ENCODE data around the gene MAP3K7CL.

MAP3K7CL gene

GRCh38 chr21:29135481-29135880, 5.0 kb downstream of the MAP3K7CL start:
- Histone ChIP-seq H3K56ac (ENCODE audit: low read length) (no peak overlapping the region), H3K4me2 (ENCODE audit: low read length) (no peak overlapping the region), H3K9ac (ENCODE audit: low read length) (no peak overlapping the region), H2BK120ac (ENCODE audit: low read depth, low read length) (no peak overlapping the region), H3K27ac (ENCODE audit: low read depth, low read length) (no peak overlapping the region), H4K8ac (ENCODE audit: low read depth, low read length) (no peak overlapping the region), H3K18ac (ENCODE audit: low read length) (no peak overlapping the region), H2AK5ac (ENCODE audit: low read length) (no peak overlapping the region), H2BK15ac (replicated peaks; ENCODE audit: low read depth) (no peak overlapping the region), H2BK5ac (ENCODE audit: low read length) (no peak overlapping the region), H3K4ac (ENCODE audit: low read depth, low read length) (no peak overlapping the region), H3K4me3 (ENCODE audit: low read length) (no peak overlapping the region), H3K36me3 (ENCODE audit: control insufficient read depth, insufficient read depth, low read length) (no peaks in the 10 kb centered on the region), H3K27me3 (ENCODE audit: insufficient read depth, low read length, poor library complexity) (no peaks in the 10 kb centered on the region), H3K23ac (ENCODE audit: low read length) (no peak overlapping the region), H4K5ac (ENCODE audit: low read length) (no peak overlapping the region), H3K79me2 (ENCODE audit: control insufficient read depth, insufficient read depth, low read length) (no peaks in the 10 kb centered on the region), H3K79me1 (ENCODE audit: low read length) (no peaks in the 10 kb centered on the region), H3K4me1 (ENCODE audit: control insufficient read depth, low read depth, low read length) (no peaks in the 10 kb centered on the region)
- no peak for DNase-seq

GRCh38 chr21:29136033-29136432, 5.6 kb downstream of the MAP3K7CL start:
- H3K9ac ChIP-seq (ENCODE audit: low read length) = no peak overlapping the region
- H3K56ac ChIP-seq (ENCODE audit: low read length) = no peak overlapping the region
- H3K27ac ChIP-seq (ENCODE audit: low read depth, low read length) = no peak overlapping the region
- no peak overlapping the region for H3K23ac ChIP-seq (ENCODE audit: low read length)
- no peaks in the 10 kb centered on the region for H3K79me2 ChIP-seq (ENCODE audit: control insufficient read depth, insufficient read depth, low read length)
- no peaks in the 10 kb centered on the region for H3K27me3 ChIP-seq (ENCODE audit: insufficient read depth, low read length, poor library complexity)
- H3K4ac ChIP-seq (ENCODE audit: low read depth, low read length) = no peak overlapping the region
- H3K4me1 ChIP-seq (ENCODE audit: control insufficient read depth, low read depth, low read length) = no peaks in the 10 kb centered on the region
- no peak overlapping the region for H4K5ac ChIP-seq (ENCODE audit: low read length)
- H2BK15ac ChIP-seq (replicated peaks; ENCODE audit: low read depth) = no peak overlapping the region
- no peak overlapping the region for H3K4me2 ChIP-seq (ENCODE audit: low read length)
- H3K79me1 ChIP-seq (ENCODE audit: low read length) = no peaks in the 10 kb centered on the region
- no peak overlapping the region for H3K4me3 ChIP-seq (ENCODE audit: low read length)
- no peak overlapping the region for H2BK120ac ChIP-seq (ENCODE audit: low read depth, low read length)
- H4K8ac ChIP-seq (ENCODE audit: low read depth, low read length) = no peak overlapping the region
- no peak overlapping the region for H3K18ac ChIP-seq (ENCODE audit: low read length)
- H3K36me3 ChIP-seq (ENCODE audit: control insufficient read depth, insufficient read depth, low read length) = no peaks in the 10 kb centered on the region
- no peak for DNase-seq
- no peak overlapping the region for H2AK5ac ChIP-seq (ENCODE audit: low read length)
- no CpG with 5 or more reads among the region's 1 CpG for WGBS (ENCODE audit: extremely low coverage, insufficient coverage, low lambda C conversion rate)
- no peak overlapping the region for H2BK5ac ChIP-seq (ENCODE audit: low read length)

GRCh38 chr21:29144736-29145353, 14.4 kb downstream of the MAP3K7CL start:
- no peaks in the 10 kb centered on the region for H3K36me3 ChIP-seq (ENCODE audit: control insufficient read depth, insufficient read depth, low read length)
- H3K4me1 ChIP-seq (ENCODE audit: control insufficient read depth, low read depth, low read length) = no peaks in the 10 kb centered on the region
- WGBS (ENCODE audit: extremely low coverage, insufficient coverage, low lambda C conversion rate) = no CpG with 5 or more reads among the region's 2 CpGs
- H3K79me1 ChIP-seq (ENCODE audit: low read length) = no peaks in the 10 kb centered on the region
- H3K4me2 ChIP-seq (ENCODE audit: low read length) = no peak overlapping the region
- no peak overlapping the region for H4K8ac ChIP-seq (ENCODE audit: low read depth, low read length)
- H3K27me3 ChIP-seq (ENCODE audit: insufficient read depth, low read length, poor library complexity) = no peaks in the 10 kb centered on the region
- H3K27ac ChIP-seq (ENCODE audit: low read depth, low read length) = no peak overlapping the region
- no peak overlapping the region for H4K5ac ChIP-seq (ENCODE audit: low read length)
- H2BK15ac ChIP-seq (replicated peaks; ENCODE audit: low read depth) = no peak overlapping the region
- no peak overlapping the region for H3K23ac ChIP-seq (ENCODE audit: low read length)
- H3K9ac ChIP-seq (ENCODE audit: low read length) = no peak overlapping the region
- no peak overlapping the region for H2BK5ac ChIP-seq (ENCODE audit: low read length)
- H2AK5ac ChIP-seq (ENCODE audit: low read length) = no peak overlapping the region
- DNase-seq = no peak
- H2BK120ac ChIP-seq (ENCODE audit: low read depth, low read length) = no peak overlapping the region
- no peak overlapping the region for H3K4ac ChIP-seq (ENCODE audit: low read depth, low read length)
- no peak overlapping the region for H3K18ac ChIP-seq (ENCODE audit: low read length)
- H3K4me3 ChIP-seq (ENCODE audit: low read length) = no peak overlapping the region
- no peak overlapping the region for H3K56ac ChIP-seq (ENCODE audit: low read length)
- no peaks in the 10 kb centered on the region for H3K79me2 ChIP-seq (ENCODE audit: control insufficient read depth, insufficient read depth, low read length)

GRCh38 chr21:29145354-29145782, 14.9 kb downstream of the MAP3K7CL start:
- Histone ChIP-seq H3K18ac (ENCODE audit: low read length) (no peak overlapping the region), H2BK120ac (ENCODE audit: low read depth, low read length) (no peak overlapping the region), H4K5ac (ENCODE audit: low read length) (no peak overlapping the region), H3K79me1 (ENCODE audit: low read length) (no peaks in the 10 kb centered on the region), H3K79me2 (ENCODE audit: control insufficient read depth, insufficient read depth, low read length) (no peaks in the 10 kb centered on the region), H3K36me3 (ENCODE audit: control insufficient read depth, insufficient read depth, low read length) (no peaks in the 10 kb centered on the region), H3K4ac (ENCODE audit: low read depth, low read length) (no peak overlapping the region), H2AK5ac (ENCODE audit: low read length) (no peak overlapping the region), H3K4me2 (ENCODE audit: low read length) (no peak overlapping the region), H3K9ac (ENCODE audit: low read length) (no peak overlapping the region), H2BK15ac (replicated peaks; ENCODE audit: low read depth) (no peak overlapping the region), H3K4me1 (ENCODE audit: control insufficient read depth, low read depth, low read length) (no peaks in the 10 kb centered on the region), H4K8ac (ENCODE audit: low read depth, low read length) (no peak overlapping the region), H3K27me3 (ENCODE audit: insufficient read depth, low read length, poor library complexity) (no peaks in the 10 kb centered on the region), H3K27ac (ENCODE audit: low read depth, low read length) (no peak overlapping the region), H3K56ac (ENCODE audit: low read length) (no peak overlapping the region), H3K4me3 (ENCODE audit: low read length) (no peak overlapping the region), H2BK5ac (ENCODE audit: low read length) (no peak overlapping the region), H3K23ac (ENCODE audit: low read length) (no peak overlapping the region)
- DNase-seq = no peak
- WGBS (ENCODE audit: extremely low coverage, insufficient coverage, low lambda C conversion rate) = no CpG with 5 or more reads among the region's 5 CpGs

GRCh38 chr21:29145852-29146453, 15.5 kb downstream of the MAP3K7CL start:
- no CpG with 5 or more reads among the region's 7 CpGs for WGBS (ENCODE audit: extremely low coverage, insufficient coverage, low lambda C conversion rate)
- Histone ChIP-seq H3K79me2 (ENCODE audit: control insufficient read depth, insufficient read depth, low read length) (no peaks in the 10 kb centered on the region), H2AK5ac (ENCODE audit: low read length) (no peak overlapping the region), H3K9ac (ENCODE audit: low read length) (no peak overlapping the region), H3K56ac (ENCODE audit: low read length) (no peak overlapping the region), H4K5ac (ENCODE audit: low read length) (no peak overlapping the region), H3K27me3 (ENCODE audit: insufficient read depth, low read length, poor library complexity) (no peaks in the 10 kb centered on the region), H3K36me3 (ENCODE audit: control insufficient read depth, insufficient read depth, low read length) (no peaks in the 10 kb centered on the region), H2BK15ac (replicated peaks; ENCODE audit: low read depth) (no peak overlapping the region), H3K4me3 (ENCODE audit: low read length) (no peak overlapping the region), H3K4me2 (ENCODE audit: low read length) (no peak overlapping the region), H3K27ac (ENCODE audit: low read depth, low read length) (no peak overlapping the region), H2BK5ac (ENCODE audit: low read length) (no peak overlapping the region), H3K4me1 (ENCODE audit: control insufficient read depth, low read depth, low read length) (no peaks in the 10 kb centered on the region), H3K79me1 (ENCODE audit: low read length) (no peaks in the 10 kb centered on the region), H2BK120ac (ENCODE audit: low read depth, low read length) (no peak overlapping the region), H3K23ac (ENCODE audit: low read length) (no peak overlapping the region), H4K8ac (ENCODE audit: low read depth, low read length) (no peak overlapping the region), H3K18ac (ENCODE audit: low read length) (no peak overlapping the region), H3K4ac (ENCODE audit: low read depth, low read length) (no peak overlapping the region)
- no peak for DNase-seq

GRCh38 chr21:29146726-29147125, 16.3 kb downstream of the MAP3K7CL start:
- no CpG with 5 or more reads among the region's 1 CpG for WGBS (ENCODE audit: extremely low coverage, insufficient coverage, low lambda C conversion rate)
- no peaks in the 10 kb centered on the region for H3K4me1 ChIP-seq (ENCODE audit: control insufficient read depth, low read depth, low read length)

More at GRCh38 chr21:29146726-29147125, 16.3 kb downstream of the MAP3K7CL start:
- Histone ChIP-seq H3K4ac (ENCODE audit: low read depth, low read length) (no peak overlapping the region), H3K4me2 (ENCODE audit: low read length) (no peak overlapping the region), H3K36me3 (ENCODE audit: control insufficient read depth, insufficient read depth, low read length) (no peaks in the 10 kb centered on the region), H4K5ac (ENCODE audit: low read length) (no peak overlapping the region), H2BK5ac (ENCODE audit: low read length) (no peak overlapping the region), H2BK15ac (replicated peaks; ENCODE audit: low read depth) (no peak overlapping the region), H3K4me3 (ENCODE audit: low read length) (no peak overlapping the region), H3K9ac (ENCODE audit: low read length) (no peak overlapping the region), H2BK120ac (ENCODE audit: low read depth, low read length) (no peak overlapping the region), H3K27ac (ENCODE audit: low read depth, low read length) (no peak overlapping the region), H3K79me1 (ENCODE audit: low read length) (no peaks in the 10 kb centered on the region), H3K23ac (ENCODE audit: low read length) (no peak overlapping the region), H2AK5ac (ENCODE audit: low read length) (no peak overlapping the region), H3K56ac (ENCODE audit: low read length) (no peak overlapping the region), H4K8ac (ENCODE audit: low read depth, low read length) (no peak overlapping the region), H3K79me2 (ENCODE audit: control insufficient read depth, insufficient read depth, low read length) (no peaks in the 10 kb centered on the region), H3K27me3 (ENCODE audit: insufficient read depth, low read length, poor library complexity) (no peaks in the 10 kb centered on the region), H3K18ac (ENCODE audit: low read length) (no peak overlapping the region)
- no peak for DNase-seq

Data from mesendoderm (in vitro differentiated cells).